ENCODE results near the gene DNAJC7. TPM values are rescaled to one million over a fixed set of nuclear protein-coding genes. Genes with fewer than 3 reads are reported as not detected.
"Not testable (repeated sequence)": the region's sequence is repeated elsewhere in the genome, so short reads cannot be mapped to it uniquely, and the experiment has no call there.

Gene DNAJC7
- total RNA-seq, 6 experiments from 2014 or later, result 32.7 to 40.3 (median 35.2) TPM

GRCh38 chr17:41937970-41938954 is 79.0 kb downstream of the DNAJC7 start:
- Histone ChIP-seq H3K27ac (peak overlapping the region in 2 of 3 donors; percentile 50 to 61), H3K36me3 (no peaks in the 10 kb centered on the region)
- intact Hi-C loops (cut with DNase I), result no loop called here

DNA sequence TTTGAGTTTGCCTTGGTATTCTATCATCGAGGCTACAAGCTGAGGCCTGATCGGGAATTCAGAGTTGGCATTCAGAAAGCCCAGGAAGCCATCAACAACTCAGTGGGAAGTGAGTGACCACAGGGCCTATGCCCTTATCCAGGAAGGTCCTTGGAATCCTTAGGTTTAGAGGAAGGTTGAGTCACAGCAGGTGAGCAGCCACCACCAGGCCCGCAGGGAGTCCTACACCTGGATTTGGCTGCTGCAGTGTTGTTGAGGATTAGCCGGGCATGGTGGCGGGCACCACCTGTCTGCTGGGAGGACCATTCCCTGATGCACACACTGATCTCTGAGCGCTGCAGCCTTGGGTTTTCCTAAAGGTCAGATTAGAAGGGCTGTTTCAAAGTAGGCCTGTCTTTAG is 81.6 kb downstream of the DNAJC7 start:
- H3K4me3 ChIP-seq, result no peak overlapping the region
- H3K9me3 ChIP-seq, result no peaks in the 10 kb centered on the region
- WGBS (ENCODE audit: insufficient coverage, low coverage, low lambda C conversion rate, missing lambda C conversion rate), result 92% methylated on average over 3 of the region's 6 CpGs
- no peak overlapping the region for H3K27ac ChIP-seq
- intact Hi-C loops (cut with DNase I), result no loop called here
- ATAC-seq (no peak), DNase-seq (no peak)
- H3K27me3 ChIP-seq, result no peaks in the 10 kb centered on the region
- no peak for TF ChIP-seq CTCF (IDR thresholded peaks at IDR 0.05)
- H3K4me1 ChIP-seq, result peaks cover 0 to 20% (median 8%) of the 10 kb centered on the region in 4 donors
- H3K36me3 ChIP-seq, result no peaks in the 10 kb centered on the region

More at GRCh38 chr17:41937970-41938954, 79.0 kb downstream of the DNAJC7 start:
- TF ChIP-seq CTCF (IDR thresholded peaks at IDR 0.05), result no peak
- TF ChIP-seq POLR2A (IDR thresholded peaks at IDR 0.05), result no peak
- Histone ChIP-seq H3K4me1 (peaks cover 0 to 28% (median 8%) of the 10 kb centered on the region in 4 donors), H3K27me3 (no peaks in the 10 kb centered on the region), H3K9me3 (no peaks in the 10 kb centered on the region), H3K4me3 (no peak overlapping the region)
- peak; percentile 78 to 90 (median 90) for DNase-seq
- ATAC-seq, result peak; percentile 88 to 94 (median 88)
- 54% methylated on average over 6 of the region's 19 CpGs for WGBS (ENCODE audit: insufficient coverage, low coverage, low lambda C conversion rate, missing lambda C conversion rate)

GRCh38 chr17:41932816-41933389 is 84.3 kb downstream of the DNAJC7 start:
- TF ChIP-seq POLR2A (IDR thresholded peaks at IDR 0.05), result no peak
- TF ChIP-seq CTCF (IDR thresholded peaks at IDR 0.05), result no peak
- Histone ChIP-seq H3K27ac (no peak overlapping the region), H3K27me3 (no peaks in the 10 kb centered on the region), H3K36me3 (no peaks in the 10 kb centered on the region), H3K4me1 (peaks cover 0 to 18% (median 3%) of the 10 kb centered on the region in 4 donors), H3K9me3 (no peaks in the 10 kb centered on the region), H3K4me3 (no peak overlapping the region)
- no peak for ATAC-seq
- 50% methylated on average over 2 of the region's 2 CpGs for WGBS (ENCODE audit: insufficient coverage, low coverage, low lambda C conversion rate, missing lambda C conversion rate)
- no peak for DNase-seq
- intact Hi-C loops (cut with DNase I), result no loop called here

- H3K4me1 ChIP-seq; DNase-seq; intact Hi-C loops (cut with DNase I); H3K27me3 ChIP-seq; H3K9me3 ChIP-seq; H3K4me3 ChIP-seq; ATAC-seq; H3K27ac ChIP-seq; H3K36me3 ChIP-seq: not testable (repeated sequence)
- 81% methylated on average over 2 of the region's 4 CpGs for WGBS (ENCODE audit: insufficient coverage, low coverage, low lambda C conversion rate, missing lambda C conversion rate)
These were observed 85.5 kb downstream of the DNAJC7 start for GRCh38 chr17:41931715-41932114.

- ATAC-seq; H3K9me3 ChIP-seq; H3K4me1 ChIP-seq; intact Hi-C loops (cut with DNase I); H3K36me3 ChIP-seq; H3K27me3 ChIP-seq; DNase-seq: not testable (repeated sequence)
- Histone ChIP-seq H3K4me3 (peak overlapping the region; percentile 30 to 64 (median 49)), H3K27ac (peak overlapping the region in 1 of 3 donors; percentile 93)
- WGBS (ENCODE audit: insufficient coverage, low coverage, low lambda C conversion rate, missing lambda C conversion rate), result 39% methylated on average over 9 of the region's 18 CpGs
These were observed 86.4 kb downstream of the DNAJC7 start for GRCh38 chr17:41930833-41931156.

Measured in right lobe of liver (tissue), 6 donors.